ENCODE data around the gene TXNRD3.
"Not testable (repeated sequence)": the region's sequence is repeated elsewhere in the genome, so short reads cannot be mapped to it uniquely, and the experiment has no call there.

TXNRD3 gene

DNA sequence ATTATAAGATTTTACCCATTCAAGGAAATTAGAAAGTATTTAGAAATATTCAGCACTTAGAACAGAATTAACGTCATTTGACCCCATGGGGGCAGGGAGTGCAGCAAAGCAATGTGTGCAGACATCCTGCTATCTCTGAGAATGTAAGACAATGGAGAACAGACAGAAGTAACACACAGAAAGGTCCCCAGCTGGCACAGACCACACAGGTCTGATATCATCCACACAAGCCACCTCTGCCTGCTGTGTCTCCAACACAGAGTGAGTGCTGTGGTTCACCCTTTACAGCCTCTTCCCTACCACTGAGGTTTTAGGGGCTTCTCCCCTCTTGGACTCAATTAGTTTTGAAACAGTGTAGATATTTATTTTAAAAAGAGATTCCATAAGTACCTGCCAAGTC, 16.1 kb downstream of the TXNRD3 start:
- no peak for DNase-seq

DNA sequence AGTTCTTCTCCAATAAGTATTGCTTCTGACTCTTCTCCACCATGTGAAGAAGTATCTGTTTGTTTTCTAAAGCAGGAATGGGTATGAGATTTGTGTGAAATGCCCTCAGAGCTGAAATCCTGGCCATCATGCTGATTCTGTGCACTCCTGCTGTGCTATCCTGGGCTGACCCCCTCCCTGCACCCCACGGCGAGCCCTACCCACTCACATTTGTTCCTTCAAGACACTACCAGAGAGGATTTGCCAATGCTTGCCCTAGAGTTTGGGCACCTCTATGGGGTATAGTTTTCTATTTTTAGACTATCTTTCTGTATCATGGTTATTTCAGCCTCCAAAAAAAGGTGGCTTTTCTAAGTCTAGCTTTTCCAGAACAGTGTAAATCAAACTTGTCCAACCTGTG, 18.5 kb downstream of the TXNRD3 start:
- no peak for DNase-seq

DNA sequence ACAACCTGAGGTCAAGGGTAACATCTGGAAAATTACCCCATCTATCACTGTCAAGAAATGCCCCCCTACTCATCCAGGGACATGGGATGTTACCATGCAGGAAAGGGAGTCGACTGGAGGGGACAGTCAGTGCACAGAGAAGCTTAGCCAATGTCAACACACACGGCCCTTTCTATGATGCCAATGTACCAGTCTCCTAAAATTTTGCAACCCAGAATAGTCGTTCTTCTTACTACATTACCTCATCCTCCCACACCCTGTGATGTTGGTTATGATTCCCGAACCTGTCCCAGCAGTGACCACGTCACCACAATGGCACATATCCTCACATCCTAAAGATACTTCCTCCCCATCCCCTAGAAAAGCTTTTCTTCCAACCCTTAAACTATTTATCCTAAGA, 20.1 kb downstream of the TXNRD3 start:
- DNase-seq: no peak

DNA sequence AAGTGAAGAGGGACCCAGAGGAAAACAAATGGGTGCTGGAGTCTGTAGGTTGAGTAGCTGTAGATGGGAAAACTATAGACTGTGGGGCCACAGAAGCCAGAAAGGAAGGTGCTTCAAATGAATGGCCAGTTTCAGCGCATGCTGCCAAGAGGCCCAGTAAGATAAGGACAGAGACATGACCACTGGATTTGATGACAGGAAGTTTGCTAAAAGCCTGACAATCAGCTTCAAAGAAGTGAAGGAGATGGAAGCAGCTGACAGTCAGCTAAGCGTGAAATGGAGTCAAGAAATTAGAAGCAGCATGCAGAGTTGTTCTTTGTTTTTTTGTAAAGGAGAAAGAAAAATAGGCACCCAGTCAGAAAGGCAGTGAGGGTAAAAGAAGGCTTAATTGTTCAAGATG, 24.9 kb downstream of the TXNRD3 start:
- DNase-seq: no peak

DNA sequence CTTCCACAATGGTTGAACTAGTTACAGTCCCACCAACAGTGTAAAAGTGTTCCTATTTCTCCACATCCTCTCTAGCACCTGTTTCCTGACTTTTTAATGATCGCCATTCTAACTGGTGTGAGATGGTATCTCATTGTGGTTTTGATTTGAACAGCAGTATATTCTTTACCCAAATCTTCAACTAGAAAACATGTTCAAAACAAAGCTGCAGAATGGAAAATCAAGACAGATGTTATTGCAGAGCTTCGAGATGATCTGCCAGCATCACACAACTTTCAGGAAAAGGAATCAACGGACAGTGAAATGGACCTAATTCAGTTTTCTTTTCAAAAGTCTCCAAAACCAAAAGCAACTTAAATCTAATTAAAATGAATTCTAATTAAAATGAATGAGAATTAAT, 29.2 kb downstream of the TXNRD3 start:
- not testable (repeated sequence) for DNase-seq

DNA sequence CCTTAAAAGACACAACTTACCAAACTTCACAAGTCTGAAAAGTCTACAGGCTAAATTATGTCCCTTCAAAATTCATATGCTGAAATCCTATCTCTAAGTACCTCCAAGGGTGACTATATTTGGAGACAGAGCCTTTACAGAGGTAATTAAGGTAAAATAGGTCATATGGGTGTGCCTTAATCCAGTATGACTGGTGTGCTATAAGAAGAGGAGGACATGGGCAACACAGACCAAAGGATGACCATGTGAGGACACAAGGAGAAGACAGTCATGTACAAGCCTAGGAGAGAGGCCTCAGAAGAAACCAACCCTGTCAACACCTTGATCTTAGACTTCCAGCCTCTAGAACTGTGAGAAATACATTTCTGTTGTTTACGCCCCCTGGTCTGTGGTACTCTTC, 32.2 kb downstream of the TXNRD3 start:
- no peak for DNase-seq

DNA sequence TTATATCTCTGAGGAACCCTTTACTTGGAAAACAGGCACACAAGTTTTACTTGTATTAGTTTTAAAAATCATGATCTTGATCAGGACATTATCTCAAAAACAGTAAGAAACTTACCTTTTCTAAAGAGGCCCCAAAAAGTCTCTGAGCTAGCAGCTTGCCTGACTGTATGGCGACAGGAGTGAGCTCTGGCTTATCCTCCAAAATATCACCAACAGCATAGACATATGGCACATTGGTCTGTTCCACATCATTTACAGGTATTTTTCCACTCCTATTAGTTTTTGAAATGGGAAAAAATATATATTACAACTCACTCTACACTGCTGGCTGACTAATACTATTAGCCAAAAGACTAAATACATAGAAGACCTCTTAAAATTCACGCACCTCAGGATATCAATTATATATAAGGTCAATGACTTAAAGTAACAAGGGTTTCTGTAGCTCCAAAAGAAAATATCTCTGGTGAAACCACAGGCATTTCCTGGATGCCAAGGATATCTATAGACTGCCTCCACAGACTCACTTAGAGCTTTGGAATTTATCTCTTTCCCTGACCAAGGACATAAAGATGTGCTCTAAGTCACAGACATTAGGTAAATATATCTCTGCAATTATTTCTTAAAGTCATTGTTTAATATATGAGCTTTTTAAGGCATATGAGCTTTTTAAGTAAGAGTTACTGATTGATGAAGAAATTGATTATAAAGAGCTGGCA, 33.1 kb downstream of the TXNRD3 start:
- no peak for DNase-seq

DNA sequence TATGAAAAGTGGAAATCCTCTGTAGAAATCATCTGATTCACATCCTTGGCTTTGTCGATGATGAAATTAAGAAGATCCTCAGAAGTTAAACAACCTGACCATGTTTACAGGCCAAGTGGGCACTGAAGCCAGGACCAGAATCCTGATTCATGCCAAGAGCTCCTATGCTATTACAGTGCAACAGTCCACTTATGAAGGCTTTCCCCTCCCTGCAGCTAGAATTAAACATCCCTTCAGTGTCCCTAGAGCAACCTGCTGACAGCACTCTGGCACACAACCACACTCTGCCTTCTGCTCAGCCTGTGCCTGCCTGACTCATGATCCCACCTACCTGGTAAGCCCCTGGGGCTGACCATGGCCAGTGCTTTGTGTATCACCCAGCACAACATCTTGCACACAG, 33.8 kb downstream of the TXNRD3 start:
- no peak for DNase-seq

DNA sequence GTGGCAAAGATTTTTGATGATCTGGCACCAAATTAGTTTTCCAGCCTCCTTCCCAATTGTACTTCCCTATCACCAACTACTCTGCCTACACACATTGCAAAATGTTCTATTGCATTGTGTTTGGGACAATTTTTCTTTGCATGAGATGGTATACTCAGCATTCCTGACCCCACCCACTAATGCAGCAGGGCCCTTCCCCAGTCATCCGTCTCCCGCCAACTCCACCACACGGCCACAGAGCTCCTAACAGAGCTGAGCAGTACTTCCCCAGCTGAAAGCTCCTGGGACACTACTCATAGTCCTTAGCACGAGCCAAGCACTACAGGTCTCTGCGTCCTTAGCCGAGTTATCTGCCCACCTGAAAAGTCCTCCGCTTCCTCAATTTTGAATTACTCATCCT, 34.2 kb downstream of the TXNRD3 start:
- no peak for DNase-seq

DNA sequence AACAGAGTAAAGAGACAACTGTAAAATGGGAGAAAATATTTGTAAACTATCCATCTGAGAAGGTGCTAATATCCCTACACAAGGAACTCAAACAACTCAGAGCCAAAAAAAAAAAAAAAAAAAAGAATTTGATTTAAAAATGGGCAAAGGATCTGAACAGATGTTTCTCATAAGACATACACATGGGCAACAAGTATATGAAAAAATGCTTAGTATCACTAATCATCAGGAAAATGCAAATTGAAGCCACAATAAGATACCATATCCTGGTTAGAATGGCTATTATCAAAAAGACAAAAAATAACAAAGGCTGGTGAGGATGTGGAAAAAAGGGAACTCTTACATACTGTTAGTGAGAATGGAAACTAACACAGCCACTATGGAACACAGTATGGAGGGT, 36.2 kb downstream of the TXNRD3 start:
- no peak for DNase-seq

DNA sequence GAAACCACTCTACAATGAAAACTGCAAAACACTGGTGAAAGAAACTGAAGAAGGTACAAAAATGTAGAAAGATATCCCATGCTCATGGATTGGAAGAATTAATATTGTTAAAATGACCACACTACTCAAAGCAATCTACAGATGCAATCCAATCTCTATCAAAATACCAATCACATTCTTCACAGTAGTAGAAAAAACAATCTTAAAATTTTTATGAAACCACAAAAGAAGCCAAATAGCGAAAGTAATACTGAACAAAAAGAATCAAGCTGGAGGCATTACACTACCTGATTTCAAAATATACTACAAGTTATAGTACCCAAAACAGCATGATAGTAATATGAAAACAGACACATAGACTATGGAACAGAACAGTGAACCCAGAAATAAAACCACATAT, 36.9 kb downstream of the TXNRD3 start:
- no peak for DNase-seq

DNA sequence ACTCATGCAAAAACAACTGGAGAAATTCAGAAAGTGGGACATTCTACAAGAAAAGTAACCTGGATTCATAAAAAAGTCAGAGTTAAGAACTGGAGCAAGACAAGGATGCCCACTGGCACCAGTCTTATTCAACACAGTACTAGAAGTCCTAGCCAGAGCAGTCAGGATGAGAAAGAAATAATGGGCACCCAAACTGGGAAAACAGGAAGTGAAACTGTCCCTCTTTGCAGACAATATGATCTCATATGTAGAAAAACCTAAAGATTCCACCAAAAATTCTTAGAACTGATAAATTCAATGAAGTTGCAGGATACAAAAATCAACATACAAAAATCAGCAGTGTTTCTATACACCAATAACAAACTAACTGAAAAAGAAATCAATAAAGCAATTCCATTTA, 37.4 kb downstream of the TXNRD3 start:
- DNase-seq: no peak

DNA sequence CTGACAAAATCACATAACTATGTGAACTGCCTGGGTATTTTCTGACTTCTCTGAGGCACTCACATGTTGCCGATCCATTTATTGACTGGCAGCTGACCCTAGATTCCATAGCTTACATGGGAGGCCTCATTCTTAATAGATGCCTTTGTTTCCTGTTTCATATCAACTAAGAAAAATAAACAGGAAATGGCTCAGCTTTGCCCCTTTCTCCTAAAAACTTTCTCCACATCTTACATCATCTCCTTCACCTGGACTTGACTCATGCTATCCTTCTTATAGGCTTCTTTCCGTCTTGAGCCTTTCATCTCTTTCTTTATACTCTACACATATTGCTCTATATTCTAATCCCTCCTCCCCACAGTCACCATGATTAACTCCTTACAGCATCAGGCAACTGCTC, 38.0 kb downstream of the TXNRD3 start:
- no peak for DNase-seq

DNA sequence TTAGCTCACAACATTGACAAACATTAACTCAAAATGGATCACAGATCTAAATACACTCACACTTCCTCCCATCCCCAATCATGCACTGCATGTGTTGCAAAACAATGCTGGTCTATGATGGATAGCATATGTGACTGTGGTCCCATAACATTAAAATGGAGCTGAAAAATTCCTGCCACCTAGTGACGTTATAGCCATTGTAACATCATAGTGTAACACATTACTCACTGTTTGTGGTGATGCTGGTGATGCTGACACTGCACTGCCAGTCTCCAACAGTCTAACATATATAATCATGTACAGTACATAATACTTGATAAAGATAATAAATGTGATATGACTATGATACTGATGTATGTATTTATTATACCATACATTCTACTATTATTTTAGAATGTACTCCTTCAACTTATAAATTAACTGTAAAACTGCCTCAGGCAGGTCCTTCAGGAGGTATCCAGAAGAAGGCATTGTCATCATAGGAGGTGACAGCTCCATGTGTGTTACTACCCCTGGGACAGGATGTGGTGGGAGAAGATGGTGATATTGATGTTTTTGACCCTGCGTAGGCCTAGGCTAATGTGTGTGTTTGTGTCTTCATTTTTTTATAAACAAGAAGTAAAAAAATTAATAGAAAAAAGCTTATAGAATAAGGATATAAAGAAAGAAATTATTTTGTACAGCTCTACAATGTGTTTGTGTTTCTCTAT, 41.3 kb downstream of the TXNRD3 start:
- DNase-seq: no peak

DNA sequence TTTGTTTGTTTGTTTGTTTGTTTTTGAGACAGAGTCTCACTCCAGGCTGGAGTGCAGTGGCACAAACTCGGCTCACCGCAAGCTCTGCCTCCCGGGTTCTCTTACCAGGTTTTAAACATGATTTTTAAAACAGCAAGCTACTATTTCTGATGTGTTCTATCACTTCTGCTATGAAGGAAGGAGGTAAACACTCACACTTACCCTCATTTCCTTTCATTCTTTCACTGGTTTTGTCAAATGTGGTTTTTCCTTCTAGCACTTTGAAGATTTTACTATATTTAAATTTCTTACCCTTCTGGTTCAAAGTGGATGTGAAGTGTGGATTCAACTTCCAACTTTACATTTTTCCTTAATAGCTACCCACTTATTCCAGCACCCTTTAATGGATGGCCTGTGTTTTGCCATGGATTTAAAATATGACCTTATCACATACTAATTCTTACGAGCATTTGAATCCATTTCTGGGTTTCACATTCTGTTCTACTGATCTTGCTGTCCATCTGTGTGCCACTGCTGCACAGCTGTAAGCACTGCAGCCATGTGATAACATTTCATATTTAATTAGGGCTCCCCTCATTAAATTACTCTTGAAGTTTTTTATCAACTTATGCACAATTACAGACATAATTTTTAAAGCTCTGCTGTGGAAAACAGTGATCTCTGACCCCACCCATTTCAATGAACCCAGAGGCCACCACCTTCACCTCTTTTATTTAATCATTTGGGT, 42.3 kb downstream of the TXNRD3 start:
- no peak for DNase-seq

DNA sequence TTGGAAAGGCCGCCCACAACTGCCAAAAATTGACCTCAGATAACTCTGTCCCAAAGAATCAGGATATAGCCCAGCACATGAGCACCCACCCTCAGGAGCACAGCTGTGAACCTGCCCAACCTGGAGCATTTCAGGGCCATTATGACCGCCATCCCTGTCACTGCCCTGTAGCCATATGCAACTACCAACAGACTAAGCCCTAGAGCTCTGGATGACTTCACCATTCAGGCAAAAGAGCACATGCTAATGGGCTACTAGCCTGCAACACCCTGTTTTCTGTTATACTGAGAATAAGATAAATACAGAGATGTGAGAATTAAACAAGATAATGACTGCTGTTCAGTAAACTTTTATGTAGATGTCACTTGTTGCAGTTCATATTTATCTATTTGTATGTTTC, 45.0 kb downstream of the TXNRD3 start:
- DNase-seq: no peak

DNA sequence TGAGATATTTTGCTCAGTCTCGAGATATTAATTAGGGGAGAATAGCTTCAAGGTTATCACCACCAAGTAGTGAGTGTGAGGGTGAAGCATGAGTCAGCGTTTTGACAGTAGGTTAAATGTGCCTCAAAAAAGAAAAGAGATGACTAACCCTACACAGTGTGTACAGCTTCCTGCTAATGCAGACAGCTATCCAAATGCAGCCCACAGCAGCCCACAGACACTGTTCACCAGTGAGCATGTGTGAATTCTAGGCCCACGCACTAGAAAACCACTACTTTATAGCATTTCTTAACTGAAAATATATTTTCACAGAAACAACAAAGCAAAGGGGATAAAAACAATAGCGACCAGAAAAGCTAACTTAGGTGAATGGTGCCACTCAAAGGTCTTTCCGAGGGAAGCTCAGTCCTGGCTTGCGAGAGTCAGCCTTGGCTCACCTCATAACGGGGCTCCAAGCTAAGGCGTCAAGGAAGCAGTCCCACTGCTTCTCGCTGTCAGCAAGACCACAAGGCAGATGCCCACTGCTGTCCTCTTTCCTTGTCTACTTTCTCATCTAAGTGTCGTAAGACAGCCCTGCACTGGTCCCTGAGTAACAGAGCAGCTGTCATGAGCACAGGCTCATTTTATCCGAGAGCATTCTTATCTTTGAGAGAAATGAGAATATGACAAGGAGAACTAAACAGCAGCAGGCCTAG, 47.6 kb downstream of the TXNRD3 start:
- no peak for DNase-seq

DNA sequence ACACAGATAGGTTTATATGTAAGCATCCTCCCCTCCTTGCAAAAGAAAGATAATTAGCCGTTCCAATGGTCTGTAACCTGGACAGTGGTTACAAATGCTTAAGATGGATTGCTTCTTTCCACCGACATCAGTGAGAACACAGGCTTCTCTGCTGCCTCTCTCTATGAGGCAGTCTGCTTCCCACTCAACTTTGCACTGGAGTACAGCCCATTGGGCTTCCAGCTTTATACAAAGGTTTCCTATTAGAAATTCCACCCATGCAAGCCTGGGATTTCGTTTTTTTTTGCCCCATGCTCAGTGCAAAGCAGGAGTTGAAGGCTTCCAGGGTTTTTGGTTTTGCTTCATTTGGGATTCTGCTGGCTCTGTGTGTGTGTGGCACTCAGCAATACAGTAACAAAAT, 48.9 kb downstream of the TXNRD3 start:
- no peak for DNase-seq

DNA sequence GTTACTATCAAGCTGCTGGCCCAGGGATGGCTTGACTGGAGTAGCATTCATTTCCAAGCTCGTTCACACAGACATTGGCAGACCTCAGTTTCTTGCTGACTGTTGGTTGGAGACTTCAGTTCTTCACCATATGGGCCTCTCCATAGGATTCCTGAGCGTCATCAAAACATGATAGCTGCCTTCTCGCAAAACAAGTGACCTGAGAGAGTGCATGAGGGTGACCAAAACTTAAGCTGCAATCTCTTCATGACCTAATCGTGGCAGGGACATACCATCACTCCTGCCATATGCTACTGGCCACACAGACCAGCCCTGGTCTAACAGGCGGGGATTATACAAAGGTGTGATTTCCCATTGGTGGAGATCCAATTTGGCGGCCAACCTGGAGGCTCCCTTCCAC, 50.2 kb downstream of the TXNRD3 start:
- no peak for DNase-seq

DNA sequence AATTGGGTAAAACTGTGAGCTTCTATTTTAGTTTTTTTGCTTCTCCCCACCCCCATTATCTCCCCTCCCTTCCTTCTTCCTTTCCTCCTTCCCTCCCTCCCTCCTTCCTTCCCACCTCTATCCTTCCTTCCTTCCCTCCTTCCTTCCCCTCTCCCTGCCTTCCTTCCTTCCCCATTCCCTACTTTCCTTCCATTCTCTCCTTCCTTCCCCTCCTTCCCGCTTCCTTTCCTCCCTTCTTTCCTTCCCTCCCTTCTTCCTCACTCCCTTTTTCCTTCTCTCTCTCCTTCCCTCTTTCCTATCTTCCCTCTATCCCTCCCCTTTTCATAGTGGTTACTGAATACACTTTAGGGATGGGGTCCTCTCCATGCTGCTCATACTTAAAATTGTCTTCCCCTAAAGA, 55.8 kb downstream of the TXNRD3 start:
- no peak for DNase-seq

DNA sequence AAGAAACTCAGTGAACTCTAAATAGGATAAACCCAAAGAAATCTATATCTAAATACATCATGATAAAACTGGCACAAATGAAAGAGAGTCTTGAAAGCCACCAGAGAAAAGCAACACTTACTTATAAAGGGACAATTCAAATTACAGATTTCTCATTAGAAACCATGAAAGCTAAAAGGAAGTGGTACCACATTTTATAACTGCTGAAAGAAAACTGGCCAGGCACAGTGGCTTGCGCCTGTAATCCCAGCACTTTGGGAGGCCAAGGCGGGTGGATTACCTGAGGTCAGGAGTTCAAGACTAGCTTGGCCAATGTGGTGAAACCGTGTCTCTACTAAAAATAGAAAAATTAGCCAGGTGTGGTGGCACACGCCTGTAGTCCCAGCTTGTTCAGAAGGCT, 59.4 kb downstream of the TXNRD3 start:
- DNase-seq: not testable (repeated sequence)

DNA sequence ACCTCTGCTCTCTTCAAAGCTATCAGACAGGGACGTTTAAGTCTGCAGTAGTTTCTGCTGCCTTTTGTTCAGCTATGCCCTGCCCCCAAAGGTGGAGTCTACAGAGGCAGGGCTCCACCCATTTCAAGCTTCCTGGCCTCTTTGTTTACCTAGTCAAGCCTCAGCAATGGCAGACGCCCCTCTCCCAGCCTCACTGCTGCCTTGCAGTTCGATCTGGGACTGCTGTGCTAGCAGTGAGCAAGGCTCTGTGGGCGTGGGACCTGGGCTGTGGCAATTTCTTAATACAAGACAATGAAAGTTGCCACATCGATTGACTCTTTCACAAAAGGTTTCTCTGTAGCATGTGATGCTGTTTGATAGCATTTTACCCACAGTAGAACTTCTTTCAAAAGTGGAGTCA, 63.4 kb downstream of the TXNRD3 start:
- DNase-seq: not testable (repeated sequence)

DNA sequence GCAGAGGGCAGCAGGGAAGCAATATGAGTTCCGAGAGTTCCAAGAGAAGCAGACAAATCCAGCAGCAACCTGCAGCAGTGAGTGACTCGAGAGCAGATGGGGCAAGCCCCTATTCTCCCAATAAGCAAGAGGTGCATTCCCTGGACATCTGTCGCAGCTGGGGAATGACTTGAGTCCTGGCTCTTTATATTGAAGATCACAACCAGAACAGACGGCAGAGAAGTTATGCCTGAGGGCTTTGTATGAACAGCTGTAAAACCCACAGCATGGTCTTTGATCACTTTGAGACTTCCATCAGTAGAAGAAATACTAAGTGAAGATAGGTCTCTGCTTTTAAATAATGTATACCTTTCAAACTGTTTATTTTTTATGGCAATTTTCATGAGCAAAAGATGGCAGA, 72.6 kb downstream of the TXNRD3 start:
- DNase-seq: no peak

DNA sequence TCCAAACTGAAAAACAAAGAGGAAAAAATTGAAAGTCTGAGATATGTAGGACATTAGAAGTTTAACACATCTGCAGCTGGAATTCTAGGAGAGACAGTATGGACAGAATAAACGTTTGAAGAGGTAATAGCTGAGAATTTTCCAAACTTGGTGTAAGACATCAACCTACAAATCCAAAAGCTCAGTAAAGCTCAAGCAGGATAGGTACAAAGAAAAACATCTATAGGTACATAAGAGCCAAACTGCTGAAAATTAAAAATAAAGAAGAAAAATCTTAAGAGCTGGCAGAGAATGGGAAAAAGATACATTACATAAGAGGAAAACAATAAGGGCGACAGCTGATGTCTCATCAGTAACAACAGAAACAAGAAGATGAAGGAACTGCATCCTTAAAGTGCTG, 73.4 kb downstream of the TXNRD3 start:
- no peak for DNase-seq
